ENCODE data around the gene TRA2A.
"Not testable (repeated sequence)": the region's sequence is repeated elsewhere in the genome, so short reads cannot be mapped to it uniquely, and the experiment has no call there.

- not testable (repeated sequence) for TF ChIP-seq POLR2A, CTCF, EP300, POLR2AphosphoS5 (IDR thresholded peaks at IDR 0.05)
Observed at GRCh38 chr7:23488714-23489113, 43.1 kb downstream of the TRA2A start.

All from gastroesophageal sphincter (tissue), 3 donors.